Measurements from ENCODE around the gene GALNT17.
"Not testable (repeated sequence)": the region's sequence is repeated elsewhere in the genome, so short reads cannot be mapped to it uniquely, and the experiment has no call there.

The GALNT17 gene

DNA sequence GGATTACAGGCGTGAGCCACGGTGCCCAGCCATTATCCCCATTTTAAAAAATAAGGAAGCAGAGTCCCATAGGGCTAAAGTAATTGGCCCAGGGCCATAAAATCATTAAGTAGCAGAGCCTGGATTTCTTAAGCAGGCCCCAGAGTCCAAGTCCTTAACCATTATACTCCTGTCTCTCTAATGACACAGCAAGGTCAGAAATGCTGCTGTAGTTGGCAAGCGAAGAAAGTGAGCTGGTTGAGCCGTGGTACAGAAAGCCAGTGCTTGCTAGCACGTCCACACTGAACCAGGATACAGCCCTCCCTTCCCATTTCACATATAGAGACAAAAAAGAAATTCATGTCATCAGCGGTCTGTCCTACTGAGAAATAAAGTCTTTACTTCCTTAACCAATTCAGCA lies 562.7 kb downstream of the GALNT17 start:
- DNase-seq (ENCODE audit: low spot score) = no peak

DNA sequence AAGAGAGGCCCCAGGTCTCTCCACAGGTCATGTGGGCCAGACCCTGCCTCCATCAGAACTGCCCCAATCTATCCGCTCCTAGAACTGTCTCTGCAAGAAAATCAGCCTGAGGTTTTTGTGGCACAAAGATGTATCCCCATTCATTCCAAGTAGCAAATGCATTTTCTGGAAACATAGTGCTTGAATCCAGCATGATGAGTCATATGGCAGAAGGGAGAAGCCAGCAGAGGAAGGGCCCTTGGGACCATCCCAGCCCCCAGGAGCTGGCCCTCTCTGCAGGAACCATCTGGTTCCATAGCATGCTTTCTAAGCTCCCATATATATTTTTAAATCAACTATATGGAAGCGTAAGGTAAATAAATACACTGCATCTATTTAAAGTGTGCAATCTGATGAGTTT lies 563.2 kb downstream of the GALNT17 start:
- DNase-seq (ENCODE audit: low spot score) = no peak

DNA sequence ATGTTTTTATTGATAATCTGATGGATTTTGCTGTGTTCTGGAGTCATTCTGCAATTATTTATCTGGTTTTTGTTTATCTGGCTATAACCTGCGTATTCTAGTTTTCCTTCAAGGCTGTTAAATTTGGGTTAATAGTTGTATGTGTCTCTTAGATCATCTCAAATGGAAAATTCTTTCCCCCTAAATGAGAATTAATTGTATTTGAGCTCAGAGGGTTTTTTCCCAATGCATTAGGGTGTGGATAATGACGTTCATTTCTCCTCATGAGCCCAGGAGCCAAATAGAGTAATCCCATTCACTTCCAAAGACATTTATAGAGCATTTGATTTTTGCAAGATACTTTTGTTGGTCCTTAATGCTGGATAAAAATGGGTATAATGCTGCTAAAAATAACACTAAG lies 564.6 kb downstream of the GALNT17 start:
- no peak for DNase-seq (ENCODE audit: low spot score)

DNA sequence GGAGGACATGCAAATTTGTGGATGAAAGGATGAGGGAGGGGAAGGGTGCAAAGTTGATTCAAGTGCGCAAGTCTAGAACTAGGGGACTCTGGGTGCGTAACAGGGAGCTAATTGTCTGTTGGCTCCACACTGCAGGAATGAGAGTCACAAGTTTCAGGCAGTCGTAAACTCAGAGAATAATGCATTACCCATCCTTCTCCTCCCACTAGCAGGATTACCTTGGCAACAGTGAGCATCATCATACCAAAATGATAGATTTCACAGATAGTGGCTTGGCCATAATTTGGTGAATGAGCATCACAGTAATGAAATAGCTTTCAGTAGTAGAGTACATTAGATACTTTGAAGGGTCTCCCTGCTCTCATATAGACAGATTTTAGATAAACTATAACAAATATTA lies 565.5 kb downstream of the GALNT17 start:
- no peak for DNase-seq (ENCODE audit: low spot score)

DNA sequence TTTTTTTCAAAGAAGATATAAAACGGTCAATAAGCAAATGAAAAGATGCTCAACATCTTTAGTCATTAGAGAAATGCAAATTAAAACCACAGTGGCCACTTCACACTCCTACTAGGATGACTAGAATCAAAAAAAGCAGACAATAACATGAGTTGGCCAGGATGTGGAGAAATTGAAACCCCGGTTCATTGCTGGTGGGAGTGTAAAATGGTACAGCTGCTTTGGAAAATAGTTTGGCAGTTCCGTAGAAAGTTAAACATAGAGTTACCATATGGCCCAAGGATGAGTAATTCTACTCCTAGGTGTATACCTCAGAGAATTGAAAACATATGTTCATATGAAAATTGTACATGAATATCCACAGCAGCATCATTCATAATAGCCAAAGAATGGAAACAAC lies 573.3 kb downstream of the GALNT17 start:
- no peak for DNase-seq (ENCODE audit: low spot score)

DNA sequence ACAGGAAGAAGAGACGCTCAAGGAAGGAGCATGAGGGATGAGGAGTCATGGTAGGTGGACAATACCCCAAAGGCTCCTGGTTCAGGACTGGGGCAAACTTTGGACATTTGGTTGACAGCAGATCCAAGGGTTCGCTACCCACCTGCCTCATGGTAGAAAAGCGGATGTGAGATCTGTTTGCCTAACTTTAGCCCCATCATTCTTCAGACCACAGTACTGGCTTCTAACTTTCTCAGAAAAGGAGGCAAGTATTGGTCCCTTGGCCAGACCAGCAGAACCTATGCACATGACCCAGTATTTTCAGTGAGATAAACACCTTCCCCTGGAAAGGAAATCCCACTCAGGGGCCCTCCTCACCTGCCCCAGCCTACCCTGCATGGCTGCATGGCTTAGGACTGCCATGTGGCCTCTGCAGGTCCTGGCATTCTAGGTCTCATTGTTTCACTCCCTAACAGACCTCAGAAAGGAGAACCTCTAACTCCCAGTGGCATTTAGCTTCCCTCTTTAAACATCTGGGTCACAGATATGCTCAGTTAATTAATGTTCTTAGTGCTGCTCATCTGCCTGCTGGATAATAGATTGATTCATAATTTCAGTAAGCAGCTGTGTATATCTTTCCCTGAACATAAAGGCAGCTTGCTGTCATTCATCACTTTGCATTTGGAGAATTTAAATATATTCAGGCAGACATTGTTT lies 574.1 kb downstream of the GALNT17 start:
- DNase-seq (ENCODE audit: low spot score) = no peak

DNA sequence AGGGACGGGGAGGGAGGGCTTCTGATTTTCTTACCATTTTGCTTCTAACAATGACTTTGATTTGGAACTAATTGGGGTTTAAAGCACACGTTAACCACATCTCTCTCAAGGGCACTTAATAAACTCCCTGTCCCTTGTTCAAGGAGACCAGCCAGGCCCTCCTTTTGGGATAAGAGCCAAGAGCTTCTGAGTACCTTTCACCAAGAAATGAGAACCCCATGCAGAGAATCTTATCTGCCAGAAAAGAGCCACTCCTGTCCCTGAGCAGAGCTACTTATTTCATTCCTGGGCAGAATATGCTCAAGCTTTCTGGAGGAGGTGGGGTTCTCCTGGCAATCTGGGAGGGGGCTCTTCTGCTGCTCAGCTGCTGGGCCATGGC lies 574.6 kb downstream of the GALNT17 start:
- no peak for DNase-seq (ENCODE audit: low spot score)

DNA sequence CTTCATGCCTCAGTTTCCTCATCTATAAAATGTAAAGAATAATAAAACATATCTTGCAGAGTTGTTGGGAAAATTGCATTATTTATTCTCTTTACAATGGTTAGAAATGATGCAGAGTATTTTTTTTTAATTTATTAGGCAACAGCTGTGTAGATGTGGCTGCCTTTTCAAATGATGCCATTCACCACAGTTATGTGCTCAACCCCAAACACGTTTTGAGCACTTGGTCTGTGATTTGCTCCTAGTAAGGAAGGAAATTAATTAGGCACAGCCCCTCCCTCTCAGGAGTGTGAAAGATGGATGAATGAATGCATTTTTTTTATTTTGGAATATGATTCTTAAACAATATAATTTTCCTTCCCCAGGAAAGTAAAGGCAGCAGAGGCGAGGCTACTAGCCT lies 575.1 kb downstream of the GALNT17 start:
- DNase-seq (ENCODE audit: low spot score) = no peak

DNA sequence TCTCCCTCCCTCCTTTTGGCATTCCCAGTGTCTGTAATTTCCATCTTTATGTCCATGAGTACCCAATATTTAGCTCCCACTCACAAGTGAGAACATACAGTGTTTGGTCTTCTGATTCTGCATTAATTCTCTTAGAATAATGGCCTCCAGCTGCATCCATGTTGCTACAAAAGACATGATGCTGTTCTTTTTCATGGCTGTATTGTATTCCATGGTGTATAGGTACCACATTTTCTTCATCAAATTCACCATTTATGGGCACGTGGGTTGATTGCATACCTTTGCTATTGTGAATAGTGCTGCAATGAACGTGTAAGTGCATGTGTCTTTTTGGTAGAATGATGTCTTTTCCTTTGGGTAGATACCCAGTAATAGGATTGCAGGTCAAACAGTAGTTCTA lies 576.8 kb downstream of the GALNT17 start:
- DNase-seq (ENCODE audit: low spot score) = no peak

DNA sequence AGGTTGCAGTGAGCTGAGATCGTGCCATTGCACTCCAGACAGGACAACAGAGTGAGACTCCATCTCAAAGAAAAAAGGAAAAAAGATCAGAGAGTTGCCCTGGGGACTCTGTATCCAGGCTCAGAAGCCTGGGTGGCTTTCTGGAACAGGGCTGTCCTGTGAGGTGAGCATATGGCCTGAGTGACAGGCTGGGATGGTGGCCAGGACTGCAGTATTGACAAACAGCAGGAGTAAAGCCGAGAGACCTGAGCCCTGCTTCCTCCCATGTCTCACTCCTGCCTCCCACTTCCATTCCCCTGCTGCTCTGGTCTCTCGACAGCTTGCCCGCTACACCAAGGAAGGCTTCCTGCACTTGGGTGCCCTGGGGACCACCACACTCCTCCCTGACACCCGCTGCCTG lies 578.5 kb downstream of the GALNT17 start:
- DNase-seq (ENCODE audit: low spot score) = no peak

DNA sequence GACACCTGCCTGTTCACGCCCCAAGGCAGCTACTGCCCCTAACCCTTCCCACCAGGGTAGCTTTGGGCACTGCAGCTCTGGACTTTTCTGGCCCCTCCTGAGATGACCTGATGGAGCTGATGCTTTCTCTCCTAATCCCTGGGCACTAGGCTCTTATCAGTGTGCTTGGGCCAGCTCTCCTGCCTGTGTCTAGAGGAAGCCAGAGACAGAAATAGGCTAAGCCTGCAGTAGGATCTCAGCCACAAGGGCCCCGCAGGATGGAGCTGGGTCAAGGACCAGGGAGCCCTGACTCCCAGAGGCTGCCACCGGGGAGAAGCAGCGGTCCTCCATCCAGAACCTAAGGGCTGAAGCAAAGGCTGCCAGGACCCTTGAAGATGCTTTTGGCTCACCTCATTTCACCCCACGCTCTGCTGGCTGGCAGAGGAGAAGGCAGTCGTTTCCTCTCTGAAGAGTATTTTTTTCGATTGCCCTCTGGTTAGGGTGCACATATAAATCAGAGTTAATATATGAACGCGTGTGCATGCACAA lies 580.8 kb downstream of the GALNT17 start:
- DNase-seq (ENCODE audit: low spot score) = no peak

DNA sequence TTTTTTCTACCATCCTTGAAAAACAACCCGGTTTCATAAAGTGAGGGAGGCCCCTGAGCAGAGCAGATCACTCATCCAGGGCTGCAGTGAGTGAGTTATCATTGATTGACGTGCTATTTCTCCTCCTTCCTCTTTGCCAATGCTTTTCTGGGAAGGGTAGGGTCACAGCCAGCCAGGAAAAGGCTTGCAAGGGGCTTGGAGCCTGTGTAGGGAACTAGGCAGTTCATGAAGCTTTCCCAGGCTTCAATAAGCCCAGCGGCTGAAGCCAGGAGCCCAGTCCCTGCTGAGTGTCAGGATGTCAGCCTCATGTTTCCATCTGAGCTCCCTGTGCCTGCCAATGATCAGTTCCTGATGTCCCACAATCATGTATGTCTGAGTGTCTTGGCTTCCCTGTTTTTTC lies 584.7 kb downstream of the GALNT17 start:
- no peak for DNase-seq (ENCODE audit: low spot score)

DNA sequence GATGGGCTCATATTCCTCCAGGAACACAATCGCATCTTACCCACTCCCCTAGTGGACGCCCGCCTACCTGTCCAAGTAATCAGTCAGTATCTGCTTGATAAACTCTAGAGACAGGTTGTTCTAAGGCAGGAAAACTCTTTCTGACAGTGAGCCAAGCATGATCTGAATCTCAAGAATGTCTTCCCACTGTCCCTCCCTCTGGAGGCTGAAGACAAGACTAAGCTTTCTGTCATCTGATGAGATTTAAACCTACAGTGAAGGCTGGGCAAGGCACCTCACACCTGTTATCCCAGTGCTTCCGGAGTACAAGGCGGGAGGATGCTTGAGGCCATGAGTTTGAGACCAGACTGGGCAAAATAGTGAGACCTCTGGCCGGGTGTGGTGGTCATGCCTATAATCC lies 586.6 kb downstream of the GALNT17 start:
- no peak for DNase-seq (ENCODE audit: low spot score)

DNA sequence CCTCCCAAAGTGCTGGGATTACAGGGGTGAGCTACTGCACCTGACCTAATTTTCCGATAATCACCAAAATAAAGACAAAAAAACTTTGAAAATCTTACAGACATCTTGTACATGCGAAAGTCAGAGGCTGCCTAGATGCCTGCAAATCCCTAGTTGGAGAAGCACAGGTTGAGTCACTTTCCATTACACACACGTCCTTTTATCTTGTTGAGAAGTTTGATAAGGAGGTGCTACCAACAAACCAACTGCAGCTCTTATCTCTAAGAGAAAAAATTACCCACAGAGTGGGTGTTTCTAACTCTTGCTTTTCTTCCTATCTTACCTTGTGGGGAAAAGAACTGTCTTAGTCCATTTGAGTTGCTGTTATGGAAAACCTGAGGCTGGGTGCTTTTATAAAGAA lies 589.8 kb downstream of the GALNT17 start:
- no peak for DNase-seq (ENCODE audit: low spot score)

DNA sequence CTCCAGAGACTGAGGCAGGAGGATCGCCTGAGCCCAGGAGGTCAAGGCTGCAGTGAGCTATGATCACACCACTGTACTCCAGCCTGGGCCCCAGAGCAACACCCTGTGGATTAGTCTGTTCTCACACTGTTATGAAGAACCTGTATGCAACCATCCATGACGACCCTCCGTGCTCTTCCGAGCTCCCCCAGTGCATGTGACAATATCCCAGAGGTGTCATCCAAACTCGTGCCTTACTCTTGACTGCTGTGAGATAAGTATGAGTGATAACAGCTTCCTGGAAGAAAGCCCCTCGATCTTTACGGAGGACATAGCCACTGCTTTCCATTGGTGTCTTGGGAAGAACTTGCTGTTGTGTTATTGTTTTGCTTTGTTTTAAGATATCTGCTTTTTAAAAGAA lies 591.9 kb downstream of the GALNT17 start:
- no peak for DNase-seq (ENCODE audit: low spot score)

DNA sequence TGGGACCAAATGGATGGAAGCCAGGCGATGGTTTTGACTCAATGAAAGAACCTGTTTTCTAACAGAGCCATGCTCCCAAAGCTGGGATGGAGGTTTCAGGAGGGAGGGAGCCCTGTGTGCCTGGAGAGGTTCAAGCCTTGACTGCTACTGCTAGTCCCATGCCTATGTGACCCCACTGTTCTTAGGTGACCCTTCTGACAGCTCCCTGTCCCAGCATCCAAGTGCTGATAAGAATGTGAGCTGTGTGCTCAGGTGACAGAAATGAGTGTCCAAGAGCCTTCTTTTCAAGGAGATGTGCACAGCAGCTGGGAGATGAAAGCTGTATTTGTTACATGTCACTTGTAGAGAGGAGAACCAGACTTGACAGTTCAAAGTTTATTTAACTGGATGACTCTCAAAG lies 595.4 kb downstream of the GALNT17 start:
- DNase-seq (ENCODE audit: low spot score) = no peak

DNA sequence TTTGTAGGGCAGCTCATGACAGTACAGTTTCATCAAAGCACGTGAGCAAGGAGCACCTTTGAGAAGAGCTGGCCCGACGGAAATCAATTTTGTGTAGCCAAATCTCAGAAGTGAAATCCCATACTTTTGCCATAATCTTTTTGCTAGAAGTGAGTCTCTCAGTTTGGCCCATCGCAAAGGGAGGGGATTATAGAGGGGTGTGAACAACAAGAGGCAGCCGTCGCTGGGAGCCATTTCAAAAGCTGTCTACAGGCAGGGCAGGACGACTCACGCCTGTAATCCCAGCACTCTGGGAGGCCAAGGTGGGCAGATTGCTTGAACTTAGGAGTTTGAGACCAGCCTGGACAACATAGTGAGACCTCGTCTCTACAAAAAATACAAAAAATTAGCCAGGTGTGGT lies 599.8 kb downstream of the GALNT17 start:
- DNase-seq (ENCODE audit: low spot score) = no peak

DNA sequence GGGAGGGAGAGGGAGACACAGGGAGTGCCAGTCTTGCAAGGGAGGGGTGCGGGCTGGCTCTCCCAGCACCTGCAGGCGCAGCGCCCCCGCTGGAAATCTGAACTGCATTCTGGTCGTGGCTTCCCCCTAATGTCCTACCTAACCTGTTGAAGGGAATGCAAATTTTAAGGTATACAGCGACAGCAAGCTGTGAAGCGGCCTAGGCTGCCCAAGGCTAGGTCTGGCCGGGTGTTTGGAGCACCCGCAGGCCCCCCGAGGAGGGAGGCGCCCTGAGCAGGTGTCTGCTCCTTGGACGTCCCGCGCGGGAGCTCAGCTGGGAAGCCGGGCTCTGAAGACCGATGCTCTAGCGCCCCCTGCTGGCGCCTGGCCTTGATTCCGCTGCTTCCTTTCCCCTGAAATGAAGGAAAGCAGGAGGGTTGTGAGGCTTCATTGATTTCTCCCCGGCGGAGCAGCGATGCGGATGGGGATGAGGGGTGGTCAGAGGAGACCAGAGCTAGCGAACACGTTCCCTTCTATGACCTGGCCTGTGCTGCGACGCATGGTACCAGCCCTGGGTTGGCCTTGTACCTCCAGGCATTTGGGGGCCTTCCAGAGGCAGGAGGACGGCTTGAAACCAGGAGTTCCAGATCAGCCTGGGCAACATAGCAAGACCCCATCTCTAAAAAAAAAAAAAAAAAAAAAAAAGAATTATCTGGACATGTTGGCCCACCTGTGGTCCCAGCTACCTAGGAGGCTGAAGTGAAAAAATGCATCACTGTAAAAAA lies 601.3 kb downstream of the GALNT17 start:
- peak; percentile 27 for DNase-seq (ENCODE audit: low spot score)

DNA sequence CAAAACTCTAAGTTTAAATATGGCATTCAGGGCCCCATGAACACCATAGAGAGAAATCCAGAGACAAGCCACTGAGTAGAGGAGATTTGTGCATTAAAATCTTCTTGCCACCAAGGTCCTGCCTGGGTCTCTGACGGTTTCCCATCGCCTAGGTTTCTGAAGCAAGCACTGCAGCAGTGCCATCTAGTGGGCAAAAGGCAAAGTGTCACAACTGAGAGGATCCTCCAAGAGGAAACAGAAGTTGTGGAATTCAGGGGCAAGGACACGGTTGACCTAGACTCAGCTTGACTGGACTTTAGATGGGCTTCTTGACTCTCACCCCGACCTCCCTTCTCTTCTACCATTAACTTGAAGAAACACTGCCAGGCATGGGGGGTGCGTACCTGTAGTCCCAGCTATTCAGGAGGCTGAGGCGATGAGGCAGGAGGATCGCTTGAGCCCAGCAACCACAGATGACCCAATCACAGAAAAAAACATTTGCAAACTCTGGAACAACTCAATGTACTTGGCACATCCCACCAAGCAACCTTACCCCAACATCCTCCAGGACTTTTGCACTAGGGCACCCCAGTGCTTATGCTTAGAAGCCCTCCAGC lies 604.1 kb downstream of the GALNT17 start:
- peak; percentile 25 for DNase-seq (ENCODE audit: low spot score)

DNA sequence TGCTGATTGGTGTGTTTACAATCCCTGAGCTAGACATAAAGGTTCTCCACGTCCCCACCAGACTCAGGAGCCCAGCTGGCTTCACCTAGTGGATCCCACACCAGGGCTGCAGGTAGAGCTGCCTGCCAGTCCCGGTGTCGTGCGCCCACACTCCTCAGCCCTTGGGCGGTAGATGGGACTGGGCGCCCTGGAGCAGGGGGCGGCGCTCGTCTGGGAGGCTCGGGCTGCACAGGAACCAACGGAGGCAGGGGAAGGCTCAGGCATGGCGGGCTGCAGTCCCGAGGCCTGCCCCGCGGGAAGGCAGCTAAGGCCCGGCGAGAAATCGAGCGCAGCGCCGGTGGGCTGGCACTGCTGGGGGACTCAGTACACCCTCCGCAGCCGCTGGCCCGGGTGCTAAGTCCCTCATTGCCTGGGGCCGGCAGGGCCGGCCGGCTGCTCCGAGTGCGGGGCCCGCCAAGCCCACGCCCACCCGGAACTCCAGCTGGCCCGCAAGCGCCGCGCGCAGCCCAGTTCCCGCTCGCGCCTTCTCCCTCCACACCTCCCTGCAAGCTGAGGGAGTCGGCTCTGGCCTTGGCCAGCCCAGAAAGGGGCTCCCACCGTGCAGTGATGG lies 606.1 kb downstream of the GALNT17 start:
- not testable (repeated sequence) for DNase-seq (ENCODE audit: low spot score)

DNA sequence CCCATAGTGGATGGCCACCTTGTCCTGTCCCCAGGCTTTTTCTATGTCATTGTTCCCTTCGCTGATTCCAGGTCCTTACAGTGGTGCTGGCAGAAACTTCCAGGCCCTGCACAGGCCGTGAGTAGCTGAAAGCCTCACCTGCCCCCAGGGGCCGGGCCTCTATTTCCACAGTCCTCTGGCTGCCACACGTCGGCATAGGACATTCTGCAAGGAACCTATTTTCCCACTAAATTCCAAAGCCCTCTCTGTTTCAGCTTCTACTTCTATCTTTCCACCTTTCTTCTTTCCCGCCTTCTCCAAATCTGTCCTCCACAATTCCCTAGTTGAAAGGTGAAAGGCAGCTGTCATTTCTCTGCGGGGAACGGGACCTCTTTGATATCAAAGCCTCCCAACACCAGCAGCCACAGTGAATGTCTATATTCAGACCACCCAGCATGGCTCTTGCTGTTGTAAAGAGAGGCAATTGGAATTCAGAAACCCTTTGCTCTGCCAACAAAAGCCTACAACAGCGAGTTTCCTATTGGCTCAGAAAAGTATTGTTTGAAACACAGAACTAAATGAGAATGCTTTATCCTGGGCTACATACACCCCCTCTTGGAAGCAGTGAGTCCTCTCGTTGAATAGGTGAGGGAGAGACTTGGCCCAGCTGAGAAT lies 607.7 kb downstream of the GALNT17 start:
- no peak for DNase-seq (ENCODE audit: low spot score)

DNA sequence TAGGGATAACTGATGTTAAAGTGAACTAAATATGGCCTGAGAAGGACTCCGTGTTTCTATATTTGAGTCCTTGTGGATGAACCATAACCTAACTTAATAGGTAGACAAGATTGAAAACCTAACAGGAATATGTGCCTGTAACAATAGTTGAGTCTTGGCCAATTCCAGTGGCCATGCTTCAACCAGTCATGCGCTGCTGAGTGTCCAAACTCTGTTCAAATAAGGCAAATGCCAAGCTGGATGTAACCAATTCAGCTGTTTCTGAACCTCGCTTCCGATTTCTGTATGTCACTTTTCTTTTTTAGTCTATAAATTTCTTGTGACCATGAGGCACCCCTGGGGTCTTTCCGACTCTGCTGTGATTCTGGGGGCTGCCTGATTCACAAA lies 608.2 kb downstream of the GALNT17 start:
- no peak for DNase-seq (ENCODE audit: low spot score)
